ENCODE measurements around the gene HDAC9.

DNA sequence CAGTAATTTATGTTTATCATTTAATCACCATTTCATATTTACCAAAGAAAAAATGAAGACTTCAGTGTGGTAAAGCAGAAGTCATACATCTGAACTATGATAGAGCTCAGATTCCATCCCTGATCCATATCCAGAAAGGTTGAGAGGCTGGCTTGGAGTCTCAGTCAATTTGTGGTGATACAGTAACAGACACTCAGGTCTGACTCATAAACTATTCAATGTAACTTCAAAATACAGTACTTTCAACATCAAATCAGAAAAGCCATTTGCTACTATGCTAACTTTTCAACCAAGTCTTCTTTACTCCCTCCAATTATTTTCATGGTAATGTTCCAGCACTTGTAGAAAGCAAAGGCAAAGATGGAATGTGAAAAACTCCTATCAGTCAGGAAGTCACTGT, 190.4 kb downstream of the HDAC9 start:
- TF ChIP-seq, protein P1, sequence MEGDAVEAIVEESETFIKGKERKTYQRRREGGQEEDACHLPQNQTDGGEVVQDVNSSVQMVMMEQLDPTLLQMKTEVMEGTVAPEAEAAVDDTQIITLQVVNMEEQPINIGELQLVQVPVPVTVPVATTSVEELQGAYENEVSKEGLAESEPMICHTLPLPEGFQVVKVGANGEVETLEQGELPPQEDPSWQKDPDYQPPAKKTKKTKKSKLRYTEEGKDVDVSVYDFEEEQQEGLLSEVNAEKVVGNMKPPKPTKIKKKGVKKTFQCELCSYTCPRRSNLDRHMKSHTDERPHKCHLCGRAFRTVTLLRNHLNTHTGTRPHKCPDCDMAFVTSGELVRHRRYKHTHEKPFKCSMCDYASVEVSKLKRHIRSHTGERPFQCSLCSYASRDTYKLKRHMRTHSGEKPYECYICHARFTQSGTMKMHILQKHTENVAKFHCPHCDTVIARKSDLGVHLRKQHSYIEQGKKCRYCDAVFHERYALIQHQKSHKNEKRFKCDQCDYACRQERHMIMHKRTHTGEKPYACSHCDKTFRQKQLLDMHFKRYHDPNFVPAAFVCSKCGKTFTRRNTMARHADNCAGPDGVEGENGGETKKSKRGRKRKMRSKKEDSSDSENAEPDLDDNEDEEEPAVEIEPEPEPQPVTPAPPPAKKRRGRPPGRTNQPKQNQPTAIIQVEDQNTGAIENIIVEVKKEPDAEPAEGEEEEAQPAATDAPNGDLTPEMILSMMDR (conservative IDR thresholded peaks at IDR 0.05): no peak
- no peak for TF ChIP-seq ZFX (IDR thresholded peaks at IDR 0.05)
